HG02943 (cell line): Measurements from ENCODE around the gene CBX5.
"Not testable (repeated sequence)": the region's sequence is repeated elsewhere in the genome, so short reads cannot be mapped to it uniquely, and the experiment has no call there.

ENCODE experiments used
- ATAC-seq: cut with Tn5 transposase; IDR thresholded peaks from one replicate; pipeline ENCODE4 v1.9.1; 2021; ENCODE audit warnings: mild to moderate bottlenecking, low read depth, moderate library complexity; ENCODE audit not compliant: unreplicated experiment

The CBX5 gene

GRCh38 chr12:54204316-54204715, 75.6 kb downstream of the CBX5 start:
- no peak for ATAC-seq

- no peak for ATAC-seq
These were observed 78.7 kb downstream of the CBX5 start for GRCh38 chr12:54201001-54201794.

GRCh38 chr12:54200412-54200811, 79.5 kb downstream of the CBX5 start:
- no peak for ATAC-seq

GRCh38 chr12:54199917-54200316, 80.0 kb downstream of the CBX5 start:
- no peak for ATAC-seq

GRCh38 chr12:54199034-54199433, 80.9 kb downstream of the CBX5 start:
- ATAC-seq = no peak

- no peak for ATAC-seq
These were observed 82.5 kb downstream of the CBX5 start for GRCh38 chr12:54197431-54197909.

GRCh38 chr12:54197010-54197409, 82.9 kb downstream of the CBX5 start:
- ATAC-seq = no peak

- no peak for ATAC-seq
These were observed 83.5 kb downstream of the CBX5 start for GRCh38 chr12:54196396-54196795.

GRCh38 chr12:54195737-54196347, 84.1 kb downstream of the CBX5 start:
- ATAC-seq = no peak

GRCh38 chr12:54195080-54195736, 84.7 kb downstream of the CBX5 start:
- no peak for ATAC-seq

- ATAC-seq = not testable (repeated sequence)
These were observed 85.3 kb downstream of the CBX5 start for GRCh38 chr12:54194611-54195010.

- no peak for ATAC-seq
These were observed 86.5 kb downstream of the CBX5 start for GRCh38 chr12:54193434-54193833.

- ATAC-seq = no peak
These were observed 88.3 kb downstream of the CBX5 start for GRCh38 chr12:54191550-54192022.

GRCh38 chr12:54191126-54191525, 88.8 kb downstream of the CBX5 start:
- no peak for ATAC-seq

GRCh38 chr12:54189198-54189539, 90.8 kb downstream of the CBX5 start:
- peak; percentile 10 for ATAC-seq

- ATAC-seq = no peak
These were observed 92.8 kb downstream of the CBX5 start for GRCh38 chr12:54187075-54187474.

- ATAC-seq = no peak
These were observed 94.0 kb downstream of the CBX5 start for GRCh38 chr12:54185919-54186318.

GRCh38 chr12:54185297-54185696, 94.6 kb downstream of the CBX5 start:
- not testable (repeated sequence) for ATAC-seq

GRCh38 chr12:54184024-54184805, 95.7 kb downstream of the CBX5 start:
- no peak for ATAC-seq

GRCh38 chr12:54182981-54183380, 96.9 kb downstream of the CBX5 start:
- no peak for ATAC-seq

GRCh38 chr12:54182086-54182485, 97.8 kb downstream of the CBX5 start:
- no peak for ATAC-seq
